T-helper 2 cell treated with Interferon-gamma antibody and Interleukin-4, amounts not matched to agents 100 ng/mL and 5 ng/mL, for 36 hours (primary cell): ENCODE measurements around the gene TLDC2. TPM values are rescaled to one million over a fixed set of nuclear protein-coding genes. Genes with fewer than 3 reads are reported as not detected.
"Not testable (repeated sequence)": the region's sequence is repeated elsewhere in the genome, so short reads cannot be mapped to it uniquely, and the experiment has no call there.

Source experiments
- intact Hi-C: fragments of 100-400 bp; cut with micrococcal nuclease; formaldehyde crosslinking; loops from one replicate; pipeline ENCODE4 v1.15.1; 2023
- total RNA-seq: library from RNA; stranded (reverse); gene quantifications from 2 replicates; pipeline ENCODE4 v1.2.3, GENCODE V29; 2022

TLDC2 gene
- total RNA-seq, 1 donor from 2014 or later: not detected

DNA sequence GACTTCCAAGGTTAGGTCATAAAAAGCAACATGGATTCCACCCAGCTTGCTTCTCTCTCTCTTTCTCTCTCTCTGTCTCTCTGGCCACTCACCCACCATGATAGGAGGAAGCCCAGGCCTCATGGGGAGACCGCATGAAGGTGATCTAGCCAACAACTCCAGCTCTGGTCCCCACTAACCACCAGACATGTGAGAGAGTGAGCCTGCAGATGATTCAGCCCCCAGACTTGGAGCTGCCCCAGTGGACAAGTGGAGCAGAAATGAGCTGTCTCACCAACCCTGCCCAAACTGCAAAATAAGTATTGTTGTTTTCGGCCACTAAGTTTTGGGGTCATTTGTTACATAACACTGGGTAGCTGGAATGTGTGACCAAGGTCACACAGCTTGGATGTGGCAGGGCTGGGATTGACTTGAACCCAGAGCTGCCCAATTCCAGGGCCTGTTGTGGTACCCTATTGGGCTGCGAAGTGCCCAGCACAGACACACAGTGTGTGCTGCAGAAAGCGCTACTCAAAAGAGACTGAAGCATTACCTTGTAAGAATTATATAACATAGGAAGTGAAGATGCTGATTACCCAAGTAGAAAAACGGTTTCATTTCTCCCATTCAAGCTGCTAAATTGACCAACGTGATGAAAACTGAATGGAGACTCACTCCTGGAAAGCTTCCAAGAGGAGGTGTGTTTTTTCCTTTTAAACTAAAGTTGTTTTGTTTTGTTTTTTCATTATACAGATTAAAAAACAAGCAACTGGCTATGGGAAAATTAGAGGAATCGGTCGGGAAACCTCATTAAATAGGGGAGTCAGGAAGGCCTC, 9.1 kb upstream of the TLDC2 start:
- intact Hi-C loops: no loop called here

DNA sequence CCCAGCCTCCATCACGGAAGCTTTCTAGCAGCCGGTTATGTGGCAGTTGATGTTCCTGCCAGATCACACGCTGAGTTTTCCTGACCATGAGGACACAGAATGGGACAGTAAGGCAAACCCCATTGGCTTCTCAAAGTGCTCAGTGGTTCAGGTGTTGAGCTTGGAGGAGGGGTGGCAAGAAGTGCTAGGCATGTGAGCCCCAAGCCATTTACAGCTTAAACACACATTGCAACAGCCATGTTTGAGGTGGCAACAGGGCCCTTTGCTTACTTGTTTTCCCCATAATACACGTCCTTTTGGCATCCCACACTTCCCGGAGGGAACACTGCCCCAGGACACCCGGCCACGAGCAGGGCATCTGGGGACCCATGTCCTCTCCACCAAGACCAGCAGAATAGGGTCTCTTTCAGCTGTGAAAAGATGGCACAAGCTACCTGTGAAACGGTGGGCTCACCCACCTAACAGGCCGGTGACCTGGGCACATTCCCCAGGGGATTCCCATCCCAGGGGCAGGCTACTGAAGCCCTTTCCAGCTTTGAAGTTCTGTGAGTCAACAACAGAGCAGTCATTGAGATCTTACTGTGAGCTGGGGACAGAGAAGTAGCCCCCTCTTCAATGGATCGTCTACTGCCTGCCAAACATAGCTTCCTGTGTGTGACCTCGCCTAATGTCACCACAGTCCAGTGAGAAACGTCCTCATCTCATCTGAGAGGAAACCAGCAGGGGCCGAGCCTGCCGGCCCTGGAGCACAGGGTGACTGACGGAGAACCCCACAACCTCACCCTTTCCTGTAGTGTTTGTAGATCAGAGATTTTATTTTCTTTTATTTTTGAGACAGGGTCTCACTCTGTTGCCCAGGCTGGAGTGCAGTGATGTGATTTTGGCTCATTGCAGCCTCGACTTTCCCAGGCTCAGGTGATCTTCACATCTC, 4.0 kb upstream of the TLDC2 start:
- intact Hi-C loops: no loop called here

DNA sequence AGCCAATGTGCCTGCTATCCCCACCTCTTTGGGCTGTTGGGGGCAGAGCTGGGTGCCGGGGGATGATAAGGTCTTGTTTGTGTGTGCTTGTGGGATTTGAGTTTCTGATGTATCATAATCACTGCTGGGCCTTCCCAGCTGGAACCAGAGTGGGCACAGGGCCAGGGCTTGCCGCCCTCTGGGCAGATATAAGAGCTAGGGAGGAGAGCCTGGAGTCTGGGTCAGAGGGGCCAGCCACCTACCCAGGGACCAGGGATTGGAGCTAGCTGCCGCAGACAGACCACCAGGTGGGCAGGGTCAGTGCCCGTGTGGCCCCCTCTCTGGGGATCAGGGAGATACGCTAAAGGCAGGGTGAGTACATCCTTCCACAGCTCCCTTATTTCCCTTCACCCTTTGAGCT, 3.1 kb upstream of the TLDC2 start:
- intact Hi-C loops: no loop called here

DNA sequence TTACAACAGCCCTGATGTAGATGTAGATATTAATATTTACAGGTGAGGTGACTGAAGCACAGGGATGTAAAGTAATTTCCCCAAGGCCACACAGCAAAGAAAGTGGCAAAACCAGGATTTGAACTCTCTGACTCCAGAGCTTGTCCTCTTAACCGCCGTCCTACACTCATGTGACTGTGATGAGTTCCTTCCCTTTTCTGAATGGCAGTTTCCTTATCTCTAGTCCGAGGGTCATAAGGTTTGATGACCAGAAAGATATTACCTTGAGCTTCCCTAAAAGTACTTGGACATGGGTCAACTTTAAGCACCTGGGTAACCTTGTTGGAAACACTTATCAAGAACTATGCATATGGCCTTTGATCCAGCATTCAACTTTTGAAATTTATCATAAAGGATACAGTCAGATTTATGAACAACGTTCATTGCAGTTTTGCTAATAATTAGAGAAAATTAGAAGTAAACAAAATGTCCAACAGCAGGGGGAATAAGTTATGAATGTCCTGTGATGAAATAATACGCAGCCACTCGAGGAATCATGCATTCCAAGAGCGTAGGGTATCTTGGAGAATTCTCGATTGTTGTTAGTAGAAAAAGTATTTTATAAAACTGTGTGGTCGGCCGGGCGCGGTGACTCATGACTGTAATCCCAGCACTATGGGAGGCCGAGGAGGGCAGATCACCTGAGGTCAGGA, 2.3 kb upstream of the TLDC2 start:
- intact Hi-C loops: no loop called here

DNA sequence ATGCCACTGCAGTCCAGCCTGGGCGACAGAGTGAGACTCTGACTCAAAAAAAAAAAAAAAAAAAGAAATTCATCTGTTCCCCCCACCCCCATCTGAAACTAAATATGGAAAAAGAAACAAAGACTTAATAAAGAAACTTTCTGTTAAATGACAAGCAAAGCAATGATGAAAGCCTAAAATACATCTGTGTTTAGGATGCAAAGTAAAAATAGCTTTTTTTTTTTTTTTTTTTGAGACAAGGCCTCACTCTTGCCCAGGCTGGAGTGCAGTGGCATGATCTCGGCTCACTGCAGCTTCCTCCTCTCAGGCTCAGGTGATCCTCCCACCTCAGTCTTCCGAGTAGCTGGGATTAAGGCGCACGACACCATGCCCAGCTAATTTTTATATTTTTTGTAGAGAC, 845 bp upstream of the TLDC2 start:
- intact Hi-C loops: not testable (repeated sequence)

DNA sequence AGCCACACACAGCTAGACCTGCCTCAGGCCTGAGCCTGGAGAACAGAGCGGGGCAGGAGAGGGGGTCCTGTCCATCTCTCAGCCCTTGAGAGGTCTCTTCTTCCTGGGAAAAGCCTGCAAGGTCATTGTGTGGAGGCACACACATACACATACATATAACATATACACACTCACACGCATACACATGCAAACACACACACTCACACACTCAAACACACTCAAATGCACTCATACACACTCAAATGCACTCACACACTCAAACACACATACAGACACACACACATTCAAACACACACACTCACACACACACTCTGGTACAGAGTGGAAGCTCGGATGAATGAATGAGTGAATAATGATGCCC, 515 bp downstream of the TLDC2 start:
- intact Hi-C loops: no loop called here

DNA sequence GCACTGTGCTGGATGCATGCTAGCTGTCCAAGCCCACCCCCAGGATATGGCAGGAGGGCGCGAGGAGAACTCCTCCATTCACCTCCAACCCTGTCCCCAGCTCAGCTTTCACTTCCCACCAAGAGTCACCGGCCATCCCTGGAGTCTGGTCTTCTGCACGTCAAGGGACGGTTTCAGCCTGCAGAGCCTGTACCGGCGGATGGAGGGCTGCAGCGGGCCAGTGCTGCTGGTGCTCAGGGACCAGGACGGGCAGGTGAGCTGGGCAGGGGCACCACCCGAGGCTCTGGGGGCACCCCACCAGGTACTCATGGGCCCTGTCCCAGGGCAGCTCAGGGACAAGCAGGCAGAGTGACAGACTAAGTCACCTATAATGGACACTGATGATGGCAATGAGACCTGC, 3.0 kb downstream of the TLDC2 start:
- intact Hi-C loops: no loop called here

DNA sequence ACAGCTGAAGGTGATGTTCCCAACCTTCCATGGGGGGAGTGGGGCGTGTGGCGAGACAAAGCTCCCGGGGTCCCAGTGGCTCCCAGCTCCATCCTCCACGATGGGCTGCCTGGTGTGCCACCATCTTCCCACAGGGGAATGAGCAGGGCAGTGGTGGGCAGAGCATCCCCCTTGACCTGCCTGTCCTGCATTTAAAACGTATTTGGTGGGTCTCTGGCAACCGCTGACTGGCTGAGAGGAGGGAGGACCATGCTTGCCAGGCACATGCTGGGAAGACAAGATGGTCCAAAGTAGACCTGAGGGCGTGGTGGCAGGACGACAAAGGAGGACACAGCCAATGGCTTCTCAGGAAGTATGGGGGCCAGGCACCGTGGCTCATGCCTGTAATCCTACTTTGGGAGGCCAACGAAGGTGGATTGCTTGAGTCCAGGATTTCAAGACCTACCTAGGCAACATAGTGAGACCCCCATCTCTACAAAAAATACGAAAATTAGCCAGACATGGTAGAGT, 4.9 kb downstream of the TLDC2 start:
- intact Hi-C loops: no loop called here

DNA sequence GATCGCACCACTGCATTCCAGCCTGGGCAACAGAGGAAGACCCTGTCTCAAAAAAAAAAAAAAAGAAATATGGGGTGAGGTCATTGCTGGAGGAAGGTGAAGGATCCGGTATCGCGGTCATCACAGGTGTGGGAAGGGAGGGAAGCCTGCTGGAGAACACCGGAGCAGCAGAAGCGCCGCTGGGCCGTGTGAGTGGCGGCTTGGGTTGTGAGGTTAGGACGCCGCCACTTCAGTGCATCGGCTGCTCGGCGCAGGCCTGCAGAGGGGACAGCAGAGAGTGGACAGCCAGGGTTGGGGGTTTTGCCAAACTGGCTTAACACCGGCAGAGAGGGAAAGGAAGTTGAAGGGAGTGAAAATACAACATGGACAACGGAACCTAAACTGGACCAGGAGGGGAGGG, 5.4 kb downstream of the TLDC2 start:
- intact Hi-C loops: no loop called here

DNA sequence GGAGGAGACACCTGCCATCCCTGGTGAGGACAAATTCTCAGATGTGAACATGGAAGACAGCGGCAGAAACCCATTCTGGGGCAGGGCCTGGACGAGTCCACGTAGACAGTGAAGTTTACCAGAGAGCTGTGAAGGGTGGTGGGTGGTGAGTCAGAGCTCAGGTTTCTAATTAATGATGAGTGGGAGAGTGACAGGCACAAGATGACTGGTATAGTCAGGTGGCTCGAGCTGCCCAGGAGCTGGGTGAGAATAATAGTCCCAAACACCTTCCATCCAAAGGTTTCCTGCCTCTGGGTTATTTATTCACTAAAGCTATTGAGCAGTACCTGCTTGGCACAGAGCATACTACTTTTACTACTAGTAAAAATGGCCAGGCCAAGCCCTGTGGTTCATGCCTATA, 6.0 kb downstream of the TLDC2 start:
- intact Hi-C loops: no loop called here

DNA sequence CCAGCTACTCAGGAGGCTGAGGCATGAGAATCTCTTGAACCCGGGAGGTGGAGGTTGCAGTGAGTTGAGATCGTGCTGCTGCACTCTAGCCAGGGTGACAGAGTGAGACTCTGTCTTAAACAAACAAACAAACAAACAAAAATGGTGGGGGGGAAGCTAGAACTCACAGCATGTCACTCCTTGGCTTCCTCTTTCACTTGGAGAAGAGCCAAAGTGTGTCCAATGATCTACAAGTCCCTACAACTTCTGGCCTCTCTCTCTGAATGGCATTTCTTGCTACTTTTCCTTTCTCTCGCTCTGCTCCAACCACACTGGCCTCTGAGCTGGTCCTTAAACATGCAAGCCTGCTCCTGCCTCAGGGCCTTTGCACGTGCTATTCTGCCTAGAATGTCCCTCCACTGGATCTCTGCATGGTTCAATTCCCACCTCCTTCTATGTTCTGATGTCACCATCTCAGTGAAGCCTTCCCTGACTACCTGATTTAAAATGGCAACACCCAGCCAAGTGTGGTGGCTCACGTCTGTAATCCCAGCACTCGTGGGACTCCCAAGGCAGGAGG, 8.1 kb downstream of the TLDC2 start:
- intact Hi-C loops: no loop called here

DNA sequence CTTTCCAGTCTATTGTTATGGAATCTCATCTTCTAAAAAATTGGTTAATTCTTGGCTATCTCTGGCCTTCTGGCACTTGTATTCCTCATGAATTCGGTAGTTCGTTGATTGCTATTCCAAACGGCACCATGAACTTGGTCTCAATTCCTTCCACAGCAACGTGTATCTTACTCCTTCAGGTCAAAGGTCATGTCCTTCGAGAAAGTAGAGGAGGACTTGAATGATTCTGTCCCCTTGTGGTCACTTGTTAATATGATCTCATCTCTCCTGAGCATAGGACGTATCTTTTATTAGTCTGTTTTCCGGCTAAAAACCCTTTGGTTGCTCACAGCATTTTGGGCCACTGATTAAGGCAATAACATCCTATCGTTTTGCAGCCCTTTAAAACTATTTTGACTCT, 9.4 kb downstream of the TLDC2 start:
- intact Hi-C loops: no loop called here

DNA sequence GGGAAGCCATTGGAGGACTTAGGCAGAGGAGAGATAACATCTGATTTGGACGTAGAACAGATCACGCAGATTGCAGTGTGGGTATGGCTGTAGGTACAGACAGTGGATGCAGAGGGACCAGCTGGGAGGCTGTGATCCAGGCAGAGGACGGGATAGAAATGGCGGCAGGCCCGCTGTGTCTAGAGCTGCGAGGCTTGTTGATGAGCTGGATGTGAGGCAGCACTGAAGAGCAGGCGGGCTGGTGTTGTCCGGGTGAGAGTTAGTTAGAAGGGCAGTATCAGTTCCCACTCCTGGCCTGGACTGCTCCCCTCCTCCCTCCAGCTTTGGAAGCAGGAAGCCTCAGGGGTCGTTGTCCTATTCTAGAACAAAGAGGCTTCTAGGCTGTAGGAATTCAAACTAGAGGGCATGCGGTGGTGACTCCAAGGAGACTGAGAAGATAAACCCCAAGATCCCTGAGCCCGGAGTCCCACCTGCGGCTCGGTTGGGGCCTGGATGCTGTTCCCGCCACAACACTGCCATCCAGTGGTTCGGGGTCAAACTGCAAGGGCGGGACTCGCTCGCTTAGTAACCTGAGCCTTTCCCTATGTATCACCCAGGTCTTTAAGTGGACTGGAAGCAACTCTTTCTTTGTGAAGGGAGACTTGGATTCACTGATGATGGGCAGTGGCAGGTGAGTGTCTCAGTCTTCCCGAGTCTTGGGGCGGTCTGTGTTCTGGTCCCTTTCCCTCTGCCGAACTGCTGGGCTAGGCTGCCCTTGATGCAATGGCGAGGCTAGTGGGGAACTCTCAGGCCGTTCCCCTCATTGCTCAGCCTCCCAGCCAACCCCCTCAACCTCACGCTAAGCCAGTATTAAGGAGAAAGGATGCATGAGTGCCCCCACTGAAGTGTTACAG, 11.2 kb downstream of the TLDC2 start:
- intact Hi-C loops: no loop called here

DNA sequence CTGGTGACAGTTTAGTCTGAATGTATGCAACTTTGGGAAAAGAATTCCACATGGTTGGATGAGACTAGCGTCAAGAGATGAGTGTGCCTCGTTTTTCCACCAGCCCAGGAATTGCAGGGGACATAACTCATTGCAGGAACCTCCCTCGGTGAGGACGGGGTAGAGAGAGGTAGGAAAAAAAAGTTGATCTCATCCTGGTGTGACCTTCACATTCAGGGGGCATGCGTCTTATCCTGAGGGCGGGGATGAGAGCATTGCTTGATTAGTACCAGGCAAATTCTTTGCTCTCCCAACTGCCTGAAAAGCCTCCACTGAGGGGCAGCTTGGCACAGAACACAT, 11.8 kb downstream of the TLDC2 start:
- intact Hi-C loops: no loop called here

DNA sequence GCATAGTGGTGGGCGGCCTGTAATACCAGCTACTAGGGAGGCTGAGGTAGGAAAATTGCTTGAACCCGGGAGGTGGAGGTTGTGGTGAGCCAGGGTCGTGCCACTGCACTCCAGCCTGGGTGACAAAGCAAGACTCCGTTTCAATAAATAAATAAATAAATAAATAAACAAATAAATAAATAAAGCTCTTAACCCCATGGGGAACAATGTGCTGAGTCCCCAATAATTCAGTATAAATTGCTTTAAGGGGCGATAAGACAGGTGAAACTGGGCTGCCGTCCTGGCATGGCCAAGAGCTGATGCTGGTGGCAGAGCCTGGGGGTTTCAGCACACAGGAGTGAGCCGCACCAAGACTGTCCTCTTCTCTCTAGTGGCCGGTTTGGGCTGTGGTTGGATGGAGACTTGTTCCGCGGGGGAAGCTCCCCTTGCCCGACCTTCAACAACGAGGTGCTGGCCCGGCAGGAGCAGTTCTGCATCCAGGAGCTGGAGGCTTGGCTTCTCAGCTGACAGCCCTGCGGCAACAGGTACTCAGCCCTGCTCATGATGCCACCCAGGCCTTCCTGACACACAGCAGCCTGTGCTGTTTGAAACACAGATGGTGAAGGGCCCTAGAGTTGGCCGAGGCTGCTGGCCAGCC, 13.1 kb downstream of the TLDC2 start:
- intact Hi-C loops: no loop called here

DNA sequence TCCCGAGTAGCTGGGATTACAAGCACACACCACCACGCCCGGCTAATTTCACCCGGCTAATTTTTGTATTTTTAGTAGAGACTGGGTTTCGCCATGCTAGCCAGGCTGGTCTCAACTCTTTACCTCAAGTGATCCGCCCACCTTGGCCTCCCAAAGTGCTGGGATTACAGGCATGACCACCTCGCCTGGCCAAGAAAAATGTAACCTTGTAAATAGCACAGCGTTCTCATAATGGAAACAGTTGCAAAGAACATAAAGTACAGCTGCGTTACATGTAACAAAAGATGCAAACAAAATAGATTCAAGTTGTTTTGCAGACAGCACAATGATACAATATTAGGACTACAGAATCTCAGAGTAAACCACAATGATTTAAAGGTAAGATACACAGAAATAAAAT, 14.6 kb downstream of the TLDC2 start:
- intact Hi-C loops: no loop called here

DNA sequence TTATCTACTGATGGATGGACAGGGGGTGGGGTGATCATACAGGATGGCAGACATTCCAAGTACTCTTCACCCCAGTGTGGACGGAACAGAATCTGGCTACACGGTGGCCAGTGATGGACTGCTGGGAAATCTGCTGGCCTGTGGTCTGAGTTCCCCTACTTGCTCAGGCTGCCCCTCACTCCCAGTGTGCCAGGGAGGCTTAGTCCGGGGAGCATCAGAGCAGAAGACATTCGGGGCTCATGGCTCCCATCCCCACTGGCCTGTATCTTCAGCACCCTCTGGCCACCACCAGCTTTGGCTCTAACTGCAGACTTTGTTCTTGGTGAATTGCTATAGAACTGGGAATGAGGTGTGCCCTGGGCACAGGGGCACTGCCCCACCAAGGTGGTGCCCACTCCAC, 15.3 kb downstream of the TLDC2 start:
- intact Hi-C loops: no loop called here

DNA sequence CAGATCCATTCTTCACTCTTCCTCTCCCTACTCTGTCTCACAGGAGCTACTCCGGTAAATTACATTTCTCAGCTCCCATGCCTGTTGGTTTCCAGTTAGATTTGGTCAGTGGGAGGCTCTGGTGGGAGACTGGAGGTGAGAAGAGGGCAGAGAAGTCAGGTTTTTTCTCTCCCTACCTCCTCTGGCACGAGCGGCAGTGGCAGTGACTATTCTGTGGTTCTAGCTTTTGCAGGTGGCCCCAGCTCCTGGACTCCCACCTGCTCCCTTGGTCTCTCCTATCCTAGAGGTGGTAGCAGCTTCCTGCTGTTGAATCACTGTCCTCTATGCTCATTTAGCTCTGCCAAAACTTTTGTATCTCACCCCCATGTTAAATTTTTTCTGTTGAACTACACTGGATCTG, 17.9 kb downstream of the TLDC2 start:
- intact Hi-C loops: no loop called here

DNA sequence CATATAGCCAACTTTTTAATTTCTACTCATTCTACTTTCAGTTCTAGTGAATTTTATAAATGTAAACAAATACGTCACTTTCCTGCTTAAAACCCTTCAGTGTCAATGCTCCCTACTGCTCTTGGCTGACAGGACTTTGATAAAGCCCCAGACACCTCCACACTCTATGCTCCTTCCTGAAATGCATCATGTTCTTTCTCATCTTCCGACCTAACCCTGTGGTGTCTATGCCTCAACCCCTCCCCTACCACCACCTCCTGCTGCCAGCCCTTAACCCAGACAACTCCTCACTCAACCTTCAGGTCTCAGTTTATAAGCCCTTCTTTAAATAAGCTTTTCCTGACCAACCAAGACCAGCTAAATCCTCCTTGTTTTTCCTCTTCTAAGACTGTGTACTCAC, 19.1 kb downstream of the TLDC2 start:
- intact Hi-C loops: no loop called here

DNA sequence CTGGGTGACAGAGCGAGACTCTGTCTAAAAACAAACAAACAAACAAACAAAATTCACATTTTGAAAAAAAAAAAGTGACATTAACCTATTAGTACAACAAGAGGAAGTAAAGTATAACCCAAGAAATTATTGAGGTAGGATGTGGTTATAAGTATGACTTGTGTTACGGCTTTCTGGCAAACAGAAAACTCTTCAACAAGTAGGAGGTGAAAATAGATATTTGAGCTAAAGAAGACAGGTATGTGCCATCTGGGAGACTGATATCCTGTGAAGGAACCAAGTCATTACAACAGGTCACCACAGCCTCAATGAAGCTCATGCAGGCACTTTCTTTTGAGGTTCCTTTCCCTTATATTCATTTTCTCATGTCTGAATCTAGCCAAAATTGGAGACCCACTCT, 28.8 kb downstream of the TLDC2 start:
- intact Hi-C loops: no loop called here
